COLO668 (cell line): ENCODE results near the gene CNTN5.

Experiments
- DNase-seq: peaks from one replicate; lab custom pipeline; 2025; ENCODE audit not compliant: unreplicated experiment; lab: John Stamatoyannopoulos, UW

Gene CNTN5

GRCh38 chr11:99371257-99371656, 350.5 kb downstream of the CNTN5 start:
- no peak for DNase-seq

- no peak for DNase-seq
Observed at GRCh38 chr11:99376463-99376862, 355.7 kb downstream of the CNTN5 start.

- no peak for DNase-seq
Observed at GRCh38 chr11:99383648-99384245, 363.0 kb downstream of the CNTN5 start.

GRCh38 chr11:99391245-99391644, 370.5 kb downstream of the CNTN5 start:
- DNase-seq, result no peak

GRCh38 chr11:99406345-99406744, 385.6 kb downstream of the CNTN5 start:
- no peak for DNase-seq

GRCh38 chr11:99410636-99411035, 389.9 kb downstream of the CNTN5 start:
- DNase-seq, result no peak

GRCh38 chr11:99418927-99419720, 398.4 kb downstream of the CNTN5 start:
- no peak for DNase-seq

GRCh38 chr11:99419991-99420390, 399.2 kb downstream of the CNTN5 start:
- DNase-seq, result no peak

GRCh38 chr11:99422581-99423427, 402.1 kb downstream of the CNTN5 start:
- no peak for DNase-seq

GRCh38 chr11:99423428-99423983, 402.8 kb downstream of the CNTN5 start:
- no peak for DNase-seq

- DNase-seq, result no peak
Observed at GRCh38 chr11:99424313-99425084, 403.8 kb downstream of the CNTN5 start.

- no peak for DNase-seq
Observed at GRCh38 chr11:99425596-99425995, 404.8 kb downstream of the CNTN5 start.

GRCh38 chr11:99432677-99433076, 411.9 kb downstream of the CNTN5 start:
- DNase-seq, result no peak

GRCh38 chr11:99443276-99443675, 422.5 kb downstream of the CNTN5 start:
- DNase-seq, result no peak

- DNase-seq, result no peak
Observed at GRCh38 chr11:99446400-99446799, 425.7 kb downstream of the CNTN5 start.

- DNase-seq, result no peak
Observed at GRCh38 chr11:99449345-99449744, 428.6 kb downstream of the CNTN5 start.

- no peak for DNase-seq
Observed at GRCh38 chr11:99452075-99452474, 431.3 kb downstream of the CNTN5 start.

- DNase-seq, result no peak
Observed at GRCh38 chr11:99461913-99462312, 441.2 kb downstream of the CNTN5 start.

- DNase-seq, result no peak
Observed at GRCh38 chr11:99464985-99465384, 444.2 kb downstream of the CNTN5 start.

- DNase-seq, result no peak
Observed at GRCh38 chr11:99489581-99489980, 468.8 kb downstream of the CNTN5 start.

GRCh38 chr11:99494065-99494464, 473.3 kb downstream of the CNTN5 start:
- no peak for DNase-seq
